ENCODE data around the gene CLEC2L. TPM values are rescaled to one million over a fixed set of nuclear protein-coding genes. Genes with fewer than 3 reads are reported as not detected.

The CLEC2L gene
- polyA plus RNA-seq, 1 donor (not counting 4 experiments of a cell fraction or from before 2014, with no cell fraction given), result not detected

- FAIRE-seq (no peak), DNase-seq (ENCODE audit: low read depth, low spot score) (no peak)
- Histone ChIP-seq H3K27me3 (ENCODE audit: control insufficient read depth, extremely low read depth, insufficient read depth, low read length) (peaks cover 45% of the 10 kb centered on the region), H2AFZ (ENCODE audit: control insufficient read depth, low read length) (no peak overlapping the region), H3K4me2 (ENCODE audit: control insufficient read depth, extremely low read depth, insufficient read depth, low read depth, low read length) (no peak overlapping the region), H4K20me1 (ENCODE audit: control insufficient read depth, extremely low read depth, insufficient read depth, low read length) (no peaks in the 10 kb centered on the region), H3K4me3 (ENCODE audit: control insufficient read depth in 2 of 3, extremely low read depth in 1 of 3, insufficient read depth in 2 of 3, low read depth in 1 of 3, low read length in 3 of 3) (no peak overlapping the region), H3K4me1 (ENCODE audit: control insufficient read depth, extremely low read depth, insufficient read depth, low read length) (no peaks in the 10 kb centered on the region), H3K36me3 (ENCODE audit: control insufficient read depth in 2 of 2, extremely low read depth in 1 of 2, insufficient read depth in 2 of 2, low read length in 2 of 2) (no peaks in the 10 kb centered on the region), H3K9ac (ENCODE audit: control insufficient read depth, extremely low read depth, insufficient read depth, low read length) (no peak overlapping the region), H3K9me1 (ENCODE audit: control insufficient read depth, extremely low read depth, insufficient read depth, low read length) (no peaks in the 10 kb centered on the region), H3K27ac (ENCODE audit: control insufficient read depth, insufficient read depth, low read length) (no peak overlapping the region), H3K9me3 (ENCODE audit: control insufficient read depth, low read depth, low read length) (no peaks in the 10 kb centered on the region), H3K79me2 (ENCODE audit: control insufficient read depth, insufficient read depth, low read length) (no peaks in the 10 kb centered on the region)
- dilution Hi-C loops (cut with MboI; ENCODE audit: extremely low pct_ligation_motif_present, low sequenced_read_pairs), result no loop called here
- TF ChIP-seq EZH2 (IDR thresholded peaks at IDR 0.05; ENCODE audit: low read length), result no peak
- no peak for TF ChIP-seq CTCF (optimal IDR thresholded peaks at IDR 0.05 in 1 of 3, IDR thresholded peaks at IDR 0.05 in 1 of 3, conservative IDR thresholded peaks at IDR 0.05 in 1 of 3; ENCODE audit: extremely low read depth in 1 of 3, insufficient read depth in 2 of 3, low read length in 3 of 3)
Observed at GRCh38 chr7:139521439-139521838, 2.0 kb upstream of the CLEC2L start.

GRCh38 chr7:139522830-139523198 is 671 bp upstream of the CLEC2L start:
- no peaks in the 10 kb centered on the region for H3K36me3 ChIP-seq (ENCODE audit: control insufficient read depth in 2 of 2, extremely low read depth in 1 of 2, insufficient read depth in 2 of 2, low read length in 2 of 2)
- H3K9me3 ChIP-seq (ENCODE audit: control insufficient read depth, low read depth, low read length), result no peaks in the 10 kb centered on the region
- dilution Hi-C loops (cut with MboI; ENCODE audit: extremely low pct_ligation_motif_present, low sequenced_read_pairs), result no loop called here
- H3K9me1 ChIP-seq (ENCODE audit: control insufficient read depth, extremely low read depth, insufficient read depth, low read length), result no peaks in the 10 kb centered on the region
- no peak overlapping the region for H3K27ac ChIP-seq (ENCODE audit: control insufficient read depth, insufficient read depth, low read length)
- H3K9ac ChIP-seq (ENCODE audit: control insufficient read depth, extremely low read depth, insufficient read depth, low read length), result no peak overlapping the region
- no peak for FAIRE-seq
- TF ChIP-seq EZH2 (IDR thresholded peaks at IDR 0.05; ENCODE audit: low read length) (no peak), CTCF (optimal IDR thresholded peaks at IDR 0.05 in 1 of 3, IDR thresholded peaks at IDR 0.05 in 1 of 3, conservative IDR thresholded peaks at IDR 0.05 in 1 of 3; ENCODE audit: extremely low read depth in 1 of 3, insufficient read depth in 2 of 3, low read length in 3 of 3) (no peak)
- peak overlapping the region; percentile 45 for H3K4me2 ChIP-seq (ENCODE audit: control insufficient read depth, extremely low read depth, insufficient read depth, low read depth, low read length)
- no peak for DNase-seq (ENCODE audit: low read depth, low spot score)
- H4K20me1 ChIP-seq (ENCODE audit: control insufficient read depth, extremely low read depth, insufficient read depth, low read length), result no peaks in the 10 kb centered on the region
- no peaks in the 10 kb centered on the region for H3K79me2 ChIP-seq (ENCODE audit: control insufficient read depth, insufficient read depth, low read length)
- no peak overlapping the region for H2AFZ ChIP-seq (ENCODE audit: control insufficient read depth, low read length)
- no peaks in the 10 kb centered on the region for H3K4me1 ChIP-seq (ENCODE audit: control insufficient read depth, extremely low read depth, insufficient read depth, low read length)
- H3K4me3 ChIP-seq (ENCODE audit: control insufficient read depth in 2 of 3, extremely low read depth in 1 of 3, insufficient read depth in 2 of 3, low read depth in 1 of 3, low read length in 3 of 3), result no peak overlapping the region
- peaks cover 56% of the 10 kb centered on the region for H3K27me3 ChIP-seq (ENCODE audit: control insufficient read depth, extremely low read depth, insufficient read depth, low read length)

Measured in keratinocyte (primary cell).